Muscle of leg (tissue), 11 donors: ENCODE measurements around the gene GRID2. TPM values are rescaled to one million over a fixed set of nuclear protein-coding genes. Genes with fewer than 3 reads are reported as not detected.
"Not testable (repeated sequence)": the region's sequence is repeated elsewhere in the genome, so short reads cannot be mapped to it uniquely, and the experiment has no call there.

Experiments used
- DNase-seq: peaks from one replicate; pipeline ENCODE4 v3.0.0; 2013
- H3K27ac ChIP-seq: one replicate; pipeline ENCODE4 v1.5.1; 2013; ENCODE audit warnings: mild to moderate bottlenecking, low read length, control low read depth
- H3K27me3 ChIP-seq: one replicate; pipeline ENCODE4 v1.6.1; 2013; ENCODE audit warnings: low read length; ENCODE audit not compliant: control insufficient read depth, insufficient read depth
- H3K36me3 ChIP-seq: one replicate; pipeline ENCODE4 v1.6.1; 2013; ENCODE audit warnings: low read length; ENCODE audit not compliant: control insufficient read depth, insufficient read depth
- H3K4me1 ChIP-seq: one replicate; pipeline ENCODE4 v1.6.1; 2013; ENCODE audit warnings: low read length; ENCODE audit not compliant: control insufficient read depth, insufficient read depth
- H3K4me3 ChIP-seq: one replicate; pipeline ENCODE4 v1.5.1; 2013; ENCODE audit warnings: low read length, control low read depth
- H3K9me3 ChIP-seq: replicated peaks from 2 replicates; pipeline ENCODE4 v1.6.1; 2013; ENCODE audit warnings: low read depth, low read length; ENCODE audit not compliant: control insufficient read depth
- WGBS: methylation state at CpG from one replicate; pipeline ENCODE4 v1.1.5; 2013; ENCODE audit warnings: missing lambda C conversion rate; ENCODE audit not compliant: insufficient coverage; 5-methylcytosine and 5-hydroxymethylcytosine counted together
- polyA plus RNA-seq, 8 donors: library from polyadenylated mRNA; unstranded; fragments of 120-200 nt; gene quantifications; one replicate each; pipeline versions ENCODE4 v1.2.1 to v1.2.3, GENCODE V29; 2013; ENCODE audit warnings: inconsistent platforms in 1 of 8, low replicate concordance in 1 of 8; ENCODE audit not compliant: insufficient read length in 8 of 8, insufficient read depth in 1 of 8
- total RNA-seq: library from RNA; stranded (reverse); fragments of 120-200 nt; gene quantifications from one replicate; pipeline ENCODE4 v1.2.4, GENCODE V29; 2013

Gene GRID2
- total and polyA plus RNA-seq, 9 donors = 0.29 to 1.4 (median 0.60) TPM

GRCh38 chr4:93646233-93646930, 1342.6 kb downstream of the GRID2 start:
- H3K36me3 ChIP-seq = no peaks in the 10 kb centered on the region
- H3K4me3 ChIP-seq = no peak overlapping the region
- no peaks in the 10 kb centered on the region for H3K9me3 ChIP-seq
- no peaks in the 10 kb centered on the region for H3K27me3 ChIP-seq
- no peak for DNase-seq
- H3K27ac ChIP-seq = no peak overlapping the region
- no peaks in the 10 kb centered on the region for H3K4me1 ChIP-seq

- no peak overlapping the region for H3K4me3 ChIP-seq
Measured at GRCh38 chr4:93648258-93648657, 1344.5 kb downstream of the GRID2 start.

GRCh38 chr4:93649828-93650227, 1346.1 kb downstream of the GRID2 start:
- no peaks in the 10 kb centered on the region for H3K36me3 ChIP-seq
- H3K27me3 ChIP-seq = no peaks in the 10 kb centered on the region
- H3K9me3 ChIP-seq = no peaks in the 10 kb centered on the region
- H3K4me3 ChIP-seq = no peak overlapping the region
- no peaks in the 10 kb centered on the region for H3K4me1 ChIP-seq
- DNase-seq = no peak
- no peak overlapping the region for H3K27ac ChIP-seq

More at GRCh38 chr4:93648258-93648657, 1344.5 kb downstream of the GRID2 start:
- H3K27me3 ChIP-seq = no peaks in the 10 kb centered on the region
- no peaks in the 10 kb centered on the region for H3K9me3 ChIP-seq
- no peaks in the 10 kb centered on the region for H3K36me3 ChIP-seq
- 60% methylated on average over 1 of the region's 3 CpGs for WGBS
- H3K27ac ChIP-seq = no peak overlapping the region
- H3K4me1 ChIP-seq = no peaks in the 10 kb centered on the region
- DNase-seq = no peak

GRCh38 chr4:93654211-93654610, 1350.4 kb downstream of the GRID2 start:
- Histone ChIP-seq H3K27ac (no peak overlapping the region), H3K36me3 (no peaks in the 10 kb centered on the region), H3K27me3 (no peaks in the 10 kb centered on the region), H3K4me3 (no peak overlapping the region), H3K4me1 (no peaks in the 10 kb centered on the region), H3K9me3 (no peaks in the 10 kb centered on the region)
- 64% methylated on average over 1 of the region's 1 CpG for WGBS
- no peak for DNase-seq

- WGBS = no CpG with 5 or more reads among the region's 2 CpGs
- no peak overlapping the region for H3K27ac ChIP-seq
- no peak overlapping the region for H3K4me3 ChIP-seq
- no peak for DNase-seq
- H3K27me3 ChIP-seq = no peaks in the 10 kb centered on the region
- H3K36me3 ChIP-seq = no peaks in the 10 kb centered on the region
- H3K9me3 ChIP-seq = no peaks in the 10 kb centered on the region
- H3K4me1 ChIP-seq = no peaks in the 10 kb centered on the region
Measured at GRCh38 chr4:93657527-93657926, 1353.8 kb downstream of the GRID2 start.

- Histone ChIP-seq H3K4me1 (no peaks in the 10 kb centered on the region), H3K27ac (no peak overlapping the region), H3K27me3 (no peaks in the 10 kb centered on the region), H3K4me3 (no peak overlapping the region), H3K9me3 (no peaks in the 10 kb centered on the region), H3K36me3 (no peaks in the 10 kb centered on the region)
- no peak for DNase-seq
- no CpG with 5 or more reads among the region's 3 CpGs for WGBS
Measured at GRCh38 chr4:93658443-93658842, 1354.7 kb downstream of the GRID2 start.

- Histone ChIP-seq H3K27ac (no peak overlapping the region), H3K36me3 (no peaks in the 10 kb centered on the region), H3K4me3 (no peak overlapping the region), H3K9me3 (no peaks in the 10 kb centered on the region), H3K4me1 (no peaks in the 10 kb centered on the region), H3K27me3 (no peaks in the 10 kb centered on the region)
- DNase-seq = no peak
- no CpG with 5 or more reads among the region's 2 CpGs for WGBS
Measured at GRCh38 chr4:93659629-93660028, 1355.9 kb downstream of the GRID2 start.

- DNase-seq = no peak
- H3K27ac ChIP-seq = no peak overlapping the region
- H3K4me1 ChIP-seq = no peaks in the 10 kb centered on the region
- no peaks in the 10 kb centered on the region for H3K36me3 ChIP-seq
- no peaks in the 10 kb centered on the region for H3K9me3 ChIP-seq
- no peaks in the 10 kb centered on the region for H3K27me3 ChIP-seq
- H3K4me3 ChIP-seq = no peak overlapping the region
- WGBS = no CpG with 5 or more reads among the region's 3 CpGs
Measured at GRCh38 chr4:93660036-93660435, 1356.3 kb downstream of the GRID2 start.

- WGBS = no CpG with 5 or more reads among the region's 2 CpGs
- Histone ChIP-seq H3K27me3 (no peaks in the 10 kb centered on the region), H3K9me3 (no peaks in the 10 kb centered on the region), H3K27ac (no peak overlapping the region), H3K36me3 (no peaks in the 10 kb centered on the region), H3K4me3 (no peak overlapping the region), H3K4me1 (no peaks in the 10 kb centered on the region)
- no peak for DNase-seq
Measured at GRCh38 chr4:93670434-93670833, 1366.7 kb downstream of the GRID2 start.

- 87% methylated on average over 3 of the region's 3 CpGs for WGBS
Measured at GRCh38 chr4:93671093-93671492, 1367.3 kb downstream of the GRID2 start.

GRCh38 chr4:93676937-93677336, 1373.2 kb downstream of the GRID2 start:
- WGBS = 100% methylated on average over 9 of the region's 16 CpGs
- H3K9me3 ChIP-seq, H3K36me3 ChIP-seq, H3K27me3 ChIP-seq, H3K4me1 ChIP-seq, DNase-seq, H3K4me3 ChIP-seq, H3K27ac ChIP-seq: not testable (repeated sequence)

More at GRCh38 chr4:93671093-93671492, 1367.3 kb downstream of the GRID2 start:
- no peak overlapping the region for H3K4me3 ChIP-seq
- H3K36me3 ChIP-seq = no peaks in the 10 kb centered on the region
- DNase-seq = no peak
- H3K27me3 ChIP-seq = no peaks in the 10 kb centered on the region
- no peak overlapping the region for H3K27ac ChIP-seq
- H3K9me3 ChIP-seq = no peaks in the 10 kb centered on the region
- no peaks in the 10 kb centered on the region for H3K4me1 ChIP-seq
